ENCODE results near the gene FOLR2. TPM values are rescaled to one million over a fixed set of nuclear protein-coding genes. Genes with fewer than 3 reads are reported as not detected.

The FOLR2 gene
- polyA plus RNA-seq, 1 of the 3 experiments (the other 2 are of a cell fraction), result not detected

DNA sequence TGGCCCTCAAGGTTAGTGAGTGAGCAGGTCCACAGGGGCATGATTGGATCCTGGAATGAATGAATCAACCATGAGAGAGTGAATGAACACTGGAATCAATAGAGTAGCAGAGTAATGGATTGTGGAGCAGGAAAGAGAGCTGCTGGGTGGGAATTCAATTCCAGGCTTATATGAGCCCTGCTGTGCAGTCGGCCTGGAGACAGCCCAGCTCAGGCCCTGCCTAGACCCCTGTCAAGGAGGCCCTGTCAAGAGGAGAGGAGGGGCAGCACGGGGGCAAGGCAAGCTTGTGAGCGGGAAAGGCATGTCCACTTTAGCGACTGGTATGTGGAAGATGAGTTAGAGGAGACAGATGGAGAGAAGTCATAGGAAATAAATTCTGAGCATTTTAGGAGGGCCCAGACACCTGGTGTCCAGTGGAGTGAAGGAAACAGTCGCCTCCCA lies 25.9 kb upstream of the FOLR2 start:
- Histone ChIP-seq H3K4me3 (ENCODE audit: low read depth in 2 of 2, low read length in 1 of 2) (no peak overlapping the region), H3K4me2 (no peak overlapping the region), H4K20me1 (ENCODE audit: insufficient read depth) (no peaks in the 10 kb centered on the region), H3K9ac (no peak overlapping the region), H3K9me2 (no peaks in the 10 kb centered on the region), H3K27ac (ENCODE audit: low read depth in 2 of 2, low read length in 1 of 2) (no peak overlapping the region), H2AFZ (ENCODE audit: low read depth) (no peak overlapping the region), H3K4me1 (ENCODE audit: control insufficient read depth in 1 of 2, insufficient read depth in 2 of 2, low read depth in 1 of 2, low read length in 1 of 2) (peaks cover 0 to 12% of the 10 kb centered on the region in 2 experiments; a peak in 1 of 4 replicates), H3F3A (replicated peaks; ENCODE audit: insufficient read depth) (no peaks in the 10 kb centered on the region), H3K36me3 (replicated peaks in 1 of 2; ENCODE audit: control insufficient read depth in 1 of 2, insufficient read depth in 2 of 2, low read length in 1 of 2) (no peaks in the 10 kb centered on the region), H3K27me3 (ENCODE audit: insufficient read depth) (no peaks in the 10 kb centered on the region), H3K9me3 (no peaks in the 10 kb centered on the region), H3K79me2 (ENCODE audit: insufficient read depth) (no peaks in the 10 kb centered on the region)
- ChIA-PET CTCF (interaction anchor here (1.2 to 2.7 kb wide), 3 partner anchors 11 to 240 kb away, joined by 3 to 7 read pairs (median 4); no protein-coding TSS in a partner anchor), POLR2A (no interaction called here)
- DNase-seq, result no peak
- no peak for TF ChIP-seq SIN3A (IDR thresholded peaks at IDR 0.05; ENCODE audit: borderline replicate concordance, low read depth, low read length)
- TF ChIP-seq, protein P1, sequence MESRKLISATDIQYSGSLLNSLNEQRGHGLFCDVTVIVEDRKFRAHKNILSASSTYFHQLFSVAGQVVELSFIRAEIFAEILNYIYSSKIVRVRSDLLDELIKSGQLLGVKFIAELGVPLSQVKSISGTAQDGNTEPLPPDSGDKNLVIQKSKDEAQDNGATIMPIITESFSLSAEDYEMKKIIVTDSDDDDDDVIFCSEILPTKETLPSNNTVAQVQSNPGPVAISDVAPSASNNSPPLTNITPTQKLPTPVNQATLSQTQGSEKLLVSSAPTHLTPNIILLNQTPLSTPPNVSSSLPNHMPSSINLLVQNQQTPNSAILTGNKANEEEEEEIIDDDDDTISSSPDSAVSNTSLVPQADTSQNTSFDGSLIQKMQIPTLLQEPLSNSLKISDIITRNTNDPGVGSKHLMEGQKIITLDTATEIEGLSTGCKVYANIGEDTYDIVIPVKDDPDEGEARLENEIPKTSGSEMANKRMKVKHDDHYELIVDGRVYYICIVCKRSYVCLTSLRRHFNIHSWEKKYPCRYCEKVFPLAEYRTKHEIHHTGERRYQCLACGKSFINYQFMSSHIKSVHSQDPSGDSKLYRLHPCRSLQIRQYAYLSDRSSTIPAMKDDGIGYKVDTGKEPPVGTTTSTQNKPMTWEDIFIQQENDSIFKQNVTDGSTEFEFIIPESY (IDR thresholded peaks at IDR 0.05; ENCODE audit: borderline replicate concordance, low read depth), result no peak
- TF ChIP-seq TAF1 (IDR thresholded peaks at IDR 0.05; ENCODE audit: borderline replicate concordance, low read depth, low read length), result no peak
- TF ChIP-seq MXI1 (IDR thresholded peaks at IDR 0.05; ENCODE audit: low read depth, low read length), result no peak
- no peak for TF ChIP-seq GABPA (IDR thresholded peaks at IDR 0.05; ENCODE audit: low read depth)
- TF ChIP-seq, protein P2, sequence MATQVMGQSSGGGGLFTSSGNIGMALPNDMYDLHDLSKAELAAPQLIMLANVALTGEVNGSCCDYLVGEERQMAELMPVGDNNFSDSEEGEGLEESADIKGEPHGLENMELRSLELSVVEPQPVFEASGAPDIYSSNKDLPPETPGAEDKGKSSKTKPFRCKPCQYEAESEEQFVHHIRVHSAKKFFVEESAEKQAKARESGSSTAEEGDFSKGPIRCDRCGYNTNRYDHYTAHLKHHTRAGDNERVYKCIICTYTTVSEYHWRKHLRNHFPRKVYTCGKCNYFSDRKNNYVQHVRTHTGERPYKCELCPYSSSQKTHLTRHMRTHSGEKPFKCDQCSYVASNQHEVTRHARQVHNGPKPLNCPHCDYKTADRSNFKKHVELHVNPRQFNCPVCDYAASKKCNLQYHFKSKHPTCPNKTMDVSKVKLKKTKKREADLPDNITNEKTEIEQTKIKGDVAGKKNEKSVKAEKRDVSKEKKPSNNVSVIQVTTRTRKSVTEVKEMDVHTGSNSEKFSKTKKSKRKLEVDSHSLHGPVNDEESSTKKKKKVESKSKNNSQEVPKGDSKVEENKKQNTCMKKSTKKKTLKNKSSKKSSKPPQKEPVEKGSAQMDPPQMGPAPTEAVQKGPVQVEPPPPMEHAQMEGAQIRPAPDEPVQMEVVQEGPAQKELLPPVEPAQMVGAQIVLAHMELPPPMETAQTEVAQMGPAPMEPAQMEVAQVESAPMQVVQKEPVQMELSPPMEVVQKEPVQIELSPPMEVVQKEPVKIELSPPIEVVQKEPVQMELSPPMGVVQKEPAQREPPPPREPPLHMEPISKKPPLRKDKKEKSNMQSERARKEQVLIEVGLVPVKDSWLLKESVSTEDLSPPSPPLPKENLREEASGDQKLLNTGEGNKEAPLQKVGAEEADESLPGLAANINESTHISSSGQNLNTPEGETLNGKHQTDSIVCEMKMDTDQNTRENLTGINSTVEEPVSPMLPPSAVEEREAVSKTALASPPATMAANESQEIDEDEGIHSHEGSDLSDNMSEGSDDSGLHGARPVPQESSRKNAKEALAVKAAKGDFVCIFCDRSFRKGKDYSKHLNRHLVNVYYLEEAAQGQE (IDR thresholded peaks at IDR 0.05; ENCODE audit: low read depth, low read length), result no peak
- TF ChIP-seq RFX5 (IDR thresholded peaks at IDR 0.05; ENCODE audit: low read length), result no peak
- no peak for TF ChIP-seq FOXJ3 (CRISPR knock-in tag; IDR thresholded peaks at IDR 0.05)
- no peak for TF ChIP-seq ELF1 (IDR thresholded peaks at IDR 0.05)
- TF ChIP-seq RXRA (IDR thresholded peaks at IDR 0.05; ENCODE audit: borderline replicate concordance, low read depth), result no peak
- TF ChIP-seq EZH2phosphoT487 (IDR thresholded peaks at IDR 0.05; ENCODE audit: borderline replicate concordance, low read depth), result no peak
- TF ChIP-seq, protein P3, sequence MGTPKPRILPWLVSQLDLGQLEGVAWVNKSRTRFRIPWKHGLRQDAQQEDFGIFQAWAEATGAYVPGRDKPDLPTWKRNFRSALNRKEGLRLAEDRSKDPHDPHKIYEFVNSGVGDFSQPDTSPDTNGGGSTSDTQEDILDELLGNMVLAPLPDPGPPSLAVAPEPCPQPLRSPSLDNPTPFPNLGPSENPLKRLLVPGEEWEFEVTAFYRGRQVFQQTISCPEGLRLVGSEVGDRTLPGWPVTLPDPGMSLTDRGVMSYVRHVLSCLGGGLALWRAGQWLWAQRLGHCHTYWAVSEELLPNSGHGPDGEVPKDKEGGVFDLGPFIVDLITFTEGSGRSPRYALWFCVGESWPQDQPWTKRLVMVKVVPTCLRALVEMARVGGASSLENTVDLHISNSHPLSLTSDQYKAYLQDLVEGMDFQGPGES (IDR thresholded peaks at IDR 0.05; ENCODE audit: low read depth, low read length), result no peak
- no peak for TF ChIP-seq TCF12 (IDR thresholded peaks at IDR 0.05)
- no peak for TF ChIP-seq FOSL2 (IDR thresholded peaks at IDR 0.05; ENCODE audit: borderline replicate concordance, low read depth)
- TF ChIP-seq MAX (IDR thresholded peaks at IDR 0.05; ENCODE audit: low read depth), result no peak
- TF ChIP-seq EP300 (IDR thresholded peaks at IDR 0.05; ENCODE audit: borderline replicate concordance in 1 of 2, low read depth in 1 of 2, low read length in 1 of 2), result no peak
- no peak for TF ChIP-seq SMC3 (IDR thresholded peaks at IDR 0.05; ENCODE audit: low read depth, low read length)
- no peak for TF ChIP-seq MEF2A (IDR thresholded peaks at IDR 0.05; ENCODE audit: borderline replicate concordance, low read depth)
- TF ChIP-seq, protein P4, sequence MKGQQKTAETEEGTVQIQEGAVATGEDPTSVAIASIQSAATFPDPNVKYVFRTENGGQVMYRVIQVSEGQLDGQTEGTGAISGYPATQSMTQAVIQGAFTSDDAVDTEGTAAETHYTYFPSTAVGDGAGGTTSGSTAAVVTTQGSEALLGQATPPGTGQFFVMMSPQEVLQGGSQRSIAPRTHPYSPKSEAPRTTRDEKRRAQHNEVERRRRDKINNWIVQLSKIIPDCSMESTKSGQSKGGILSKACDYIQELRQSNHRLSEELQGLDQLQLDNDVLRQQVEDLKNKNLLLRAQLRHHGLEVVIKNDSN (IDR thresholded peaks at IDR 0.05; ENCODE audit: borderline replicate concordance, low read depth), result no peak
- WGBS (ENCODE audit: low lambda C conversion rate), result 81% methylated on average over 4 of the region's 5 CpGs

Data from SK-N-SH (cell line).